IPS DF 6.9 (cell line): Measurements from ENCODE around the gene MAF.

ENCODE experiments used
- DNase-seq: peaks from one replicate; pipeline ENCODE4 v3.0.0-alpha.2; 2013; ENCODE audit warnings: low read depth, low spot score
- H3K27ac ChIP-seq: one replicate; pipeline ENCODE4 v1.5.1; 2013; ENCODE audit warnings: low read length, control low read depth
- H3K27me3 ChIP-seq: 2 replicates; pipeline ENCODE4 v1.6.1; 2013; ENCODE audit warnings: mild to moderate bottlenecking, low read length; ENCODE audit not compliant: control insufficient read depth, insufficient read depth
- H3K36me3 ChIP-seq: 2 replicates; pipeline ENCODE4 v1.6.1; 2013; ENCODE audit warnings: low read length; ENCODE audit not compliant: control insufficient read depth, insufficient read depth
- H3K4me1 ChIP-seq: 2 replicates; pipeline ENCODE4 v1.6.1; 2013; ENCODE audit warnings: low read length; ENCODE audit not compliant: control insufficient read depth, insufficient read depth
- H3K4me3 ChIP-seq: 2 replicates; pipeline ENCODE4 v1.5.1; 2013; ENCODE audit warnings: mild to moderate bottlenecking, low read length
- H3K9me3 ChIP-seq: 2 replicates; pipeline ENCODE4 v1.6.1; 2013; ENCODE audit warnings: low read length, inconsistent platforms; ENCODE audit not compliant: control insufficient read depth, insufficient read depth
- WGBS: extraction: QIAGEN DNeasy Blood & Tissue Kit; methylation state at CpG from one replicate; pipeline ENCODE4 v1.1.7; 2013; ENCODE audit warnings: mixed read lengths, missing lambda C conversion rate; ENCODE audit not compliant: insufficient read length, insufficient coverage; 5-methylcytosine and 5-hydroxymethylcytosine counted together

Gene MAF

DNA sequence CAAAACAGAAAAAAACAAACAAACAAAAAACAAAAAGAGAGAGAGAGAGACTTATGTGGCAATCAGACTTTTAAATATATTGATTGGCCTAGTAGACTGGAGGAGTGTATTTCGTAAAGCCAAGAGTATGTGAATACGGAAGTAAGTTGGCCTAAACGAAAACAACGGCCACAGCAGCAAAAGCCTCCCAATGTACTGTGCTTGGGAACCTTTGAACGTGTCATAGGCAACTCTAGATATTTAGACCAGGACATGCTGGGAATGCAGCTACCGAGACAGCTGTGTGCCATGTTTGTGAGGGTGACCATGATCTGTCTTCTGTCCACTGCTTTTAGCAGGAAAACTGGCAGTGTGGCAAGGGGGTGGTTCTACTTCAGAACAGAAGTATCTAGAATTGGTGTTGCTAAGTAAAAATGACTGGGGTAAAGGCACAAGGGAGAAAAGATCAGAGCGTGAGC lies 7.4 kb downstream of the MAF start:
- WGBS: no CpG with 5 or more reads among the region's 7 CpGs
- Histone ChIP-seq H3K4me3 (no peak overlapping the region), H3K27me3 (no peaks in the 10 kb centered on the region), H3K4me1 (peaks cover 1% of the 10 kb centered on the region; the same call in 1 of the 2 replicates), H3K27ac (no peak overlapping the region), H3K9me3 (no peaks in the 10 kb centered on the region), H3K36me3 (no peaks in the 10 kb centered on the region)
- no peak for DNase-seq

DNA sequence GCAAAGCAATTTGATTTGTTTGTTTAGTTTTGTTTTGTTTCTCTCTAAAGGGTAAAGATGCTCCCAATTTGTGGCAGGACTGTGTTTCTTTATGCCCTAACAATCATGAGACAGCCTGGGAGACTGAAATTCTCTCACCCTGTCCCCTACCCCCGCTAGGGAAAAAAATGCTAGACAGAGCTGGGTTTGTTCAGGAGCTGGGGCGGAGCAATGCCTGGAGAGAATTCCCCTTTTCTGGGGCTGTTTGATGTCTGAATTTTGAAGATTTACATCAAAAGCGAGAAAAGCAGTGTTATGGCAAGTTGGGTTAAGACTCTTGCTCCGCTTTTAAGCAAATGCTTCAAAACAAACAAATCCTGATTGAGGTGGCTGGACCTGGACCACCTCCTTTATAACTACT lies 8.4 kb downstream of the MAF start:
- H3K36me3 ChIP-seq: no peaks in the 10 kb centered on the region
- no peak for DNase-seq
- H3K27ac ChIP-seq: no peak overlapping the region
- no peaks in the 10 kb centered on the region for H3K9me3 ChIP-seq
- peaks cover 1% of the 10 kb centered on the region; the same call in 1 of the 2 replicates for H3K4me1 ChIP-seq
- no peak overlapping the region for H3K4me3 ChIP-seq
- WGBS: no CpG with 5 or more reads among the region's 4 CpGs
- H3K27me3 ChIP-seq: no peaks in the 10 kb centered on the region

DNA sequence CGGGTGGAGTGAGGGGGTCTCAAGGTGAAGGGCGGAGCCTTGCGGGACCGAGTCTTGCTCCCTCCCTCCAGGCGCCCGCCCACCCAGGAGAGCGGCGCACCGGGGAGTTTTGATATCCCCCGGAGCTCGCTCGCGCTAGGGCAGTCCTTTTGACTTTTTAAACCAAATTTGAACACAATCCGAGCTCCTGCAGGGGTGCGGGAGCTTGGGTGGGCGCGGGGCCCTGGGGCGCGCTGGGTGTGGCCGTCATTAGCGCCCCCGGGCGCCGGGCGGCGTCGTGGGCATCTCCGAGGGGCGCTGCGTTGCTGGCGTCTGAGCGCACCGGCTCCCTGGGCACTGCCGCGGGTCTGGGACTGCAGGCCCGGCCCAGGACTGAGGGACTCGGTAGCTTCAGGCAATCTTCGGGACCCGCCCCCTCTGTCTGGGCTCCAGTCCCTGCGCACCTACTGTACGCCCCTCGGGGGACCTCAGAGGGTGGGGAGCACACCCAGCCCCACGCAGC lies 10.9 kb downstream of the MAF start:
- no CpG with 5 or more reads among the region's 43 CpGs for WGBS
- H3K27me3 ChIP-seq: no peaks in the 10 kb centered on the region
- no peak overlapping the region for H3K27ac ChIP-seq
- no peaks in the 10 kb centered on the region for H3K36me3 ChIP-seq
- H3K9me3 ChIP-seq: no peaks in the 10 kb centered on the region
- DNase-seq: no peak
- H3K4me3 ChIP-seq: no peak overlapping the region; the same call in 1 of the 2 replicates
- peaks cover 1% of the 10 kb centered on the region; the same call in 1 of the 2 replicates for H3K4me1 ChIP-seq

DNA sequence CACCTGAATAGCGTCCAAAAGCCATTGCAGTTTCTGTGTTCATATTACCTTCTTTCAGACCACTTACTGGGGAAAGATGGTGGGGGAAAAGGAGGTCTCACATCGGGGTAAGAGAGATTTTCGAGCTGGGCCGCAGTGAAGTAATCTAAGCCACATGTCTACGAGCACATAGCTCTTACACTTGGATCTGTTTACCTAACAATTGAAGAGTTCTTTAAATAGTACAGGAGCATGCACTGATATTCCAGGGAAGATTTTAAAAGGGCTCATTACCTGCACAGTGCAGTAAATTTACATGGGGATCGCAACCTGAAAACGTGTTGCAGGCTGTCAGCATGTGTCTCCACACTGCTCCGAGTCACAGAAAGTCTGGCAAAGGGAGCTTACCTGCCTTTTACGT lies 12.6 kb downstream of the MAF start:
- no CpG with 5 or more reads among the region's 9 CpGs for WGBS
- no peaks in the 10 kb centered on the region for H3K9me3 ChIP-seq
- no peak overlapping the region for H3K27ac ChIP-seq
- no peaks in the 10 kb centered on the region for H3K36me3 ChIP-seq
- no peak for DNase-seq
- no peaks in the 10 kb centered on the region for H3K27me3 ChIP-seq
- no peak overlapping the region for H3K4me3 ChIP-seq
- H3K4me1 ChIP-seq: peaks cover 1% of the 10 kb centered on the region; the same call in 1 of the 2 replicates

DNA sequence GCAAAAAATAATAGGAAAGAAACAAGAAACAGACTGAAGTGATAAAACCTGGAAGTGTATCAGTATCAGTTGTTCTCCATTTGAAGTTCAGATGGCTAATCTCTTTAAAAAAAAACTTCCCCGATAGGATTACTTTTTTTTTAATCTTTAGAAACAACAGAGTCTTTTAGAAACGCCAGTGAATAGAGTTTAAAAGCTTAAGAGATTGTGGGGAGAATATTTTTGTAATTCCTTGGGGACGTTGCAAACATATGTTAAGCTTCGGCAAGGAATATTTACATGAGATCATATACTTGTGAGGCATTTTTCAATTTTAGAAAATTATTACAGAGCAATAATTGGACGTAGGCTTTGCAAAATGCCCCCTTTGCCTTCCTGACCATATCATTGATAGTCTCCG lies 13.2 kb downstream of the MAF start:
- H3K4me1 ChIP-seq: peaks cover 1% of the 10 kb centered on the region; the same call in 1 of the 2 replicates
- no peaks in the 10 kb centered on the region for H3K9me3 ChIP-seq
- H3K27me3 ChIP-seq: no peaks in the 10 kb centered on the region
- no peak for DNase-seq
- H3K4me3 ChIP-seq: no peak overlapping the region
- no peak overlapping the region for H3K27ac ChIP-seq
- H3K36me3 ChIP-seq: no peaks in the 10 kb centered on the region
- no CpG with 5 or more reads among the region's 6 CpGs for WGBS

DNA sequence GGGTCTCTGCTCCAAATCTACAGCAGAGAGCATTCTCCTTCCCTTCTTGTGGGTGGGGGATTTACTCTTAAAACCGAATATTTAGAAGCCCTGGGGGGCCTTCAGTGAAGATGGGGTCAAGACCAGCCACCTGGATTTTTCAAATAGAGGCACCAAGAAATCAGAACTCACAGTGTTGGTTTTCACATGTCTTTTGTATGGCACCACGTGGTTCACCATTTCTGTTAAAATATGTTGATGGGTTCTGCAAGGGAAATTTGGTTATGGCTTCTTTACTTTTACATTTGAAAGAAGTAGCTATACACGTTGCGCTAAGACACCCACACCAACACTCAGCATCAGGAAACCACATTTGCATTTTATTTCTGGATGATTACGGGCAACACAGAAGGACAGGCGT lies 17.7 kb downstream of the MAF start:
- H3K27me3 ChIP-seq: no peaks in the 10 kb centered on the region
- H3K27ac ChIP-seq: no peak overlapping the region
- no peaks in the 10 kb centered on the region for H3K36me3 ChIP-seq
- no peak for DNase-seq
- H3K4me1 ChIP-seq: no peaks in the 10 kb centered on the region; the same call in 1 of the 2 replicates
- H3K4me3 ChIP-seq: no peak overlapping the region
- WGBS: no CpG with 5 or more reads among the region's 6 CpGs
- H3K9me3 ChIP-seq: no peaks in the 10 kb centered on the region

DNA sequence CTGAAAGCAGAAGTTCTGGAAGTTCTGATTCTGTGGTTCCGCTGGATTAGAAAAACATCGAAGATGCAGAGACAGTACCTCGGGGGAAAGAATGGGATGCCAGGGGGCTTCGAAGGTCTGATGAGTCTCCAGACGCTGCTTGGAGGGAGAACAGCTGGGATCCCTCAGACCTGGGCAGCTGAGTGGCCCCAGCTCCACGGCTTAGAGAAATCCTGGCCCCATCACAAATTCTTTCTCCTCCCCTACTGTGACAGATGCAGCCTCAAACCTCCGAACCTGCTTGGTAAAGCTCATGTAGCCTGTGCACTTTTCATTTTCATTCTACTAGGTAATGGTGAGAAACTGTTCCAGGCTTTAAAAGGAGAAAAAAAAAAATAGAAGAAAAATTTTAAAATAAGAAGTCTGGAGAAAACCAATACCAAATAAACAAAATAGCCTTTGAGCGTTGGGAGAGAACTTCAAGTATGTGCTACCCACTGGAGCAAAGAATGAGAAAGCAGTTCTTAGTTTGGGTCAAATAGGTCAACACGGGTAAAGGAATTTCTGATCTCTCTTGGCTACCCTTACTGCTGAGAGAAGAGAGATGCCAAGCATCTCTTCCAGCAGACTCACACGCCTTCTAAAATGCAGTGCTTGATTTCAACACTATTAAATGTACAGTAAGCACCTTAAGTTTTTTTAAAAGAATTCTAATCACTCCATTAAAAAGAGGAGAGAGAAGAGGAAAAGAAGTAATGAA lies 19.9 kb downstream of the MAF start:
- Histone ChIP-seq H3K27ac (no peak overlapping the region), H3K4me1 (no peaks in the 10 kb centered on the region; the same call in 1 of the 2 replicates), H3K27me3 (no peaks in the 10 kb centered on the region), H3K9me3 (no peaks in the 10 kb centered on the region), H3K4me3 (no peak overlapping the region), H3K36me3 (no peaks in the 10 kb centered on the region)
- no CpG with 5 or more reads among the region's 10 CpGs for WGBS
- DNase-seq: no peak

DNA sequence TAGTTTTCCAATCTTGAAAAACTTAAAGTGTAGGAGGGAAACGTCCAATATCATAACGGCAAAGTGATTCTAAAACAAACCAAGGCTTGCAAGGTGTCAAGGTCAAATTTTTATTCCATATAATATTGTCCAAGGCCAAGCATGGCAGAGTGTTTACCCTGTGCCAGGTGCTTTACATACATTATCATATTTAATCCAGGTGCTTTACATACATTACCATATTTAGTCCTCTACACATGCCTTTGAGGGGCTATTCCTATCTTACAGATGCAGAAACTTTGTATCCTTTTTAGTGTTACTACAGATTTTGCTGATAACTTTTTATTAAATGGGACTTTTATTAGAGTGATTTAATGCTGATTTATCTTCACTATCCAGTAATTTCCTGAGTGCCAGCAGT lies 23.9 kb downstream of the MAF start:
- H3K9me3 ChIP-seq: no peaks in the 10 kb centered on the region
- H3K36me3 ChIP-seq: no peaks in the 10 kb centered on the region
- WGBS: no CpG with 5 or more reads among the region's 2 CpGs

DNA sequence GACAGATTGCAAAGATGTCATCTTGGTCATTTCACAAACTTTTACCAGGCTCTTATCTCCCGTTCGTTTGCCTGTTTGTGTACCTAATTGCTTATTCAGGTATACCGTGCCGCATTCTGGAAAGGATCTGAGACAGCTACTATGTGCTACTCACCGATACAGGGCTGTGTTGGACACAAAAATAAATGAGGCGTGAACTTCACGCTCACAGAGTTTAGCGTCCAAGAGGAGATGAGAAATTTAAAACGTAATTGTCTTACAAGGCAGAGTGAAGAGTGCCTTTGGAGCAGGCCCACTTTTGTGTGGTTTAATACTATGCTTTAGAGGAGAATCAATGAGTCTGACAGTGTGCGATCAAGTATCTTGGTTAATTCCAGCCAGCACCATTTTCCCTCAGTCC lies 26.7 kb downstream of the MAF start:
- no peak overlapping the region for H3K27ac ChIP-seq
- H3K27me3 ChIP-seq: no peaks in the 10 kb centered on the region
- WGBS: no CpG with 5 or more reads among the region's 10 CpGs
- no peaks in the 10 kb centered on the region for H3K36me3 ChIP-seq
- H3K9me3 ChIP-seq: no peaks in the 10 kb centered on the region
- H3K4me1 ChIP-seq: peaks cover 1% of the 10 kb centered on the region; the same call in 1 of the 2 replicates
- no peak overlapping the region for H3K4me3 ChIP-seq
- no peak for DNase-seq

More for the DNA sequence above, 23.9 kb downstream of the MAF start:
- Histone ChIP-seq H3K27ac (no peak overlapping the region), H3K27me3 (no peaks in the 10 kb centered on the region), H3K4me1 (peaks cover under 1% of the 10 kb centered on the region; the same call in 1 of the 2 replicates), H3K4me3 (no peak overlapping the region)
- DNase-seq: no peak

DNA sequence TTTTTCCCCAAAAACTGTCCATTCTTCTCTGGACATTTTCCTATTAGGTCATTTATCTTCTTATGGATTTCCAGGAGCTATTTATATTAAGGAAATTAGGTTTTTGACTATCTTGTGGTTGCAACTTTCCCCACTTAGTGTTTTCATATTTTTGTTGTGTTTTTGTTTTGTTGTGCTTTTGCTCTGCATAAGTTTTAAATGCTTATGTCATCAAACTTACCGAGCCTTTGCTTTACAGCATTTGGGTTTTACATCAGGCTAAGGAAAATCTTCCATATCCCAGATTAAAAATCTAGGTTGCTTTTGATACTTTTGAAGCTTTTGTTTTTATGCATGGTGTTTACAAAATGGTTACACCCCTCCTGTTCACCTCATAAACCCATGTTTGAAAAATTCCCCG lies 27.5 kb downstream of the MAF start:
- DNase-seq: no peak
- Histone ChIP-seq H3K4me1 (peaks cover 1% of the 10 kb centered on the region; the same call in 1 of the 2 replicates), H3K4me3 (no peak overlapping the region), H3K9me3 (no peaks in the 10 kb centered on the region), H3K36me3 (no peaks in the 10 kb centered on the region), H3K27me3 (no peaks in the 10 kb centered on the region), H3K27ac (no peak overlapping the region)
- no CpG with 5 or more reads among the region's 2 CpGs for WGBS
